GF-D8 (cell line): ENCODE measurements around the gene MAP2K7.
"Not testable (repeated sequence)": the region's sequence is repeated elsewhere in the genome, so short reads cannot be mapped to it uniquely, and the experiment has no call there.

Experiments used
- DNase-seq: peaks from one replicate; lab custom pipeline; 2025; lab: John Stamatoyannopoulos, UW

MAP2K7 gene

DNA sequence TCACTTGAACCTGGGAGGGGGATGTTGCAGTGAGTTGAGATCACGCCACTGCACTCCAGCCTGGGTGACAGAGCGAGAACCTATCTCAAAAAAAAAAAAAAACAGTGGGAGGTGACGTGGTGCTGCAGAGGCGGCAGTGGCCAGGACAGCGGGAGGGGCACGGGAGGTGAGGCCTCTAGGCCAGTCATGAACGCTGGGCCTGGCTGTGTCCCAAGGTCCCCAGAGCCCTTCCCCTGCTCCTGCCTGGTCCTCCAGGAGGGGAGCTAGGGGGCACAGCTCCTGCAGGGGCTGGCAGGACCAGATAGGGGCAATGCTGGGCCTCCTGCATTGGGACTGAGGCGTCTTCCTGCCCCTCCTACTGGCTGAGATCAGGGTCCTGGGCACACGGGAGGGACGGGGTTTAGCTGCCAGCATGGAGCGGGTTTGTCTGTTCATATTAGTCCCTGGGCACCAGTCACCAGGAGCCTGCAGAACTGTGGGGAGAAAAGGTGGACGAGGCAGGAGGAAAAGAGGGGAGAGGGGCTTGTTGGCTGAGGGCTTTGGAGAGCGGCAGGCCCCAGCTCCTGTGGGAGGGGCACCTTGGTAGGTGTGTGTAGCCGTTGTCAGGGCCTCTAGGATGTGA is 4.5 kb downstream of the MAP2K7 start:
- no peak for DNase-seq

GRCh38 chr19:7908742-7909461 is 5.2 kb downstream of the MAP2K7 start:
- DNase-seq = no peak

DNA sequence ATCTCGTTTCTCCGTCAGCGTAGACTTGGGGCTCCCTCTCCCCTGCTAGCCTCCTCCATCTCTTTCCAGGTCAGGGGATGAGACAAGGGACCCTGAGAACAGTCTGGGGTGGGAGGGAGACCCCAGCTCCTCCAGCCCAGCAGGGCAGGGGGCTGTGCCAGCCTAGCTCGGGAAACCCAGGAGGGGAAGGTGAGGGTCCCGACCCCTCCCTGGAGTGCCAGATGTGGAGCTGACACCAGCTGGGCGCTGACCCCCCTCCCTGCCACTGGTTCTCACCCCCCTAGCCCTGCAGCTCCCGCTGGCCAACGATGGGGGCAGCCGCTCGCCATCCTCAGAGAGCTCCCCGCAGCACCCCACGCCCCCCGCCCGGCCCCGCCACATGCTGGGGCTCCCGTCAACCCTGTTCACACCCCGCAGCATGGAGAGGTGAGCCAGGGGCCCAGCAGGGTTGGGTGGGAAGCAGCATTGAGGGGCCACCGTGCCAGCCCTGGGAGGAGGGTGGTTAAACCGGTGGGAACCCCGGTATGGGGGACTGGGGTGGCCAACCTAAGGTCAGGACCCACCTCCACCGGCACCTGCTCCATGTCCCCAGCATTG is 5.9 kb downstream of the MAP2K7 start:
- DNase-seq = no peak

DNA sequence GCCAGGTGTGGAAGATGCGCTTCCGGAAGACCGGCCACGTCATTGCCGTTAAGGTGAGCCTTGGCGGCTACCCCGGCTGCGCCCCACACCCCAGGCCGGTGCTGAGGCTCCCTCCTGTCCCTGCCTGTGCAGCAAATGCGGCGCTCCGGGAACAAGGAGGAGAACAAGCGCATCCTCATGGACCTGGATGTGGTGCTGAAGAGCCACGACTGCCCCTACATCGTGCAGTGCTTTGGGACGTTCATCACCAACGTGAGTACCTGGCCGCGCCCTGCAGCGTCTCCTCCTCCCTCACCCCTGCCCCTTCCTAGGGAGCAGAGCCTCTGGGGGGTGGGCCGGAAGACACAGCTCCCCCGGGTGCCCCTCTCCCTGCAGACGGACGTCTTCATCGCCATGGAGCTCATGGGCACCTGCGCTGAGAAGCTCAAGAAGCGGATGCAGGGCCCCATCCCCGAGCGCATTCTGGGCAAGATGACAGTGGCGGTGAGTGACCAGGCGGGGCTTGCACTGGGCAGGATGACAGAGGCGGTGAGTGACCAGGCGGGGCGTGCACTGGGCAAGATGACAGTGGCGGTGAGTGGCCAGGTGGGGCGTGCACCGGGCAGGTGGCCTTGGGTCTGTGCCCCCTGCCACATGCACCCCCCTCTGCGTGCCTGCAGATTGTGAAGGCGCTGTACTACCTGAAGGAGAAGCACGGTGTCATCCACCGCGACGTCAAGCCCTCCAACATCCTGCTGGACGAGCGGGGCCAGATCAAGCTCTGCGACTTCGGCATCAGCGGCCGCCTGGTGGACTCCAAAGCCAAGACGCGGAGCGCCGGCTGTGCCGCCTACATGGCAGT is 6.9 kb downstream of the MAP2K7 start:
- DNase-seq = no peak

DNA sequence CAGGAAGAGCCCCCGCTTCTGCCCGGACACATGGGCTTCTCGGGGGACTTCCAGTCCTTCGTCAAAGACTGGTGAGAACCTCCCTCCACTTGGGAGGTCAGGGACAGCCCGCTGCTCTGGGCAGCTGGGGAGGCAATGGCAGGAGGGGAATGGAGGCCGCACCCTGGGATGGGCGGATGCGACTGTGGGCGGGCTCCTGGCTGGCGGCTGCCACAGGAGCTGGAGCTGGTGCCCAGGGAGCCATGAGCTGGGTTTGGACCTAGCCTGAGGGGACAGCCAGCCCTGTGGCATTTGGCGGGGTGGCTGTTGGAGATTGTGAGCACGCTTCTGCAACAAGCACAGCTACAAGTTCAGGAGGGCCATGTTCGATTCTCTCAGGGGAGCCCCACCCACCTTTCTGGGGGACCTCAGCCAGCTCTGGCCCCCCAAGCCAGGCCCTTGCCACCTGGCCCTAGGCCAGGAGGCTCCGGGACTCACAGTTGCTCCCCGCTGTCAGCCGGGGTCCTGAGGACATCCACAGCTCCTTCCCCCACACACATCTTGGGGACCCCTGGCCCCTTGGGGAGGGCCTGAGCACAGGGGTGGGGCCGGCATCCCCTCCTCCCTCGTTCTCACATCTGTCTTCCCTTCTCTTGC is 7.9 kb downstream of the MAP2K7 start:
- DNase-seq = no peak

DNA sequence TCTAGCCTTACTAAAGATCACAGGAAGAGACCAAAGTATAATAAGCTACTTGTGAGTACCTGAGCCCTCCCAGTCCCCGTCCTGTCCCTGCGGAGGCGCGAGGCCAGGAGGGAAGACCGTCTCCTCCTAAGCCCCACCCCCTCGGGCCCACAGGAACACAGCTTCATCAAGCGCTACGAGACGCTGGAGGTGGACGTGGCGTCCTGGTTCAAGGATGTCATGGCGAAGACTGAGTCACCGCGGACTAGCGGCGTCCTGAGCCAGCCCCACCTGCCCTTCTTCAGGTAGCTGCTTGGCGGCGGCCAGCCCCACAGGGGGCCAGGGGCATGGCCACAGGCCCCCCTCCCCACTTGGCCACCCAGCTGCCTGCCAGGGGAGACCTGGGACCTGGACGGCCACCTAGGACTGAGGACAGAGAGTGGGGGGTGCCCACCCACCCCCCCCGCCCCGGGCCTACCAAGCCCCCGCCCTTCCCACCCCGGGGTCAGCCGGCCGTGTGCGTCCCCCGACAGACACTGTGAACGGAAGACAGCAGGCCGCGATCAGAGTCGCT is 8.5 kb downstream of the MAP2K7 start:
- DNase-seq = no peak

DNA sequence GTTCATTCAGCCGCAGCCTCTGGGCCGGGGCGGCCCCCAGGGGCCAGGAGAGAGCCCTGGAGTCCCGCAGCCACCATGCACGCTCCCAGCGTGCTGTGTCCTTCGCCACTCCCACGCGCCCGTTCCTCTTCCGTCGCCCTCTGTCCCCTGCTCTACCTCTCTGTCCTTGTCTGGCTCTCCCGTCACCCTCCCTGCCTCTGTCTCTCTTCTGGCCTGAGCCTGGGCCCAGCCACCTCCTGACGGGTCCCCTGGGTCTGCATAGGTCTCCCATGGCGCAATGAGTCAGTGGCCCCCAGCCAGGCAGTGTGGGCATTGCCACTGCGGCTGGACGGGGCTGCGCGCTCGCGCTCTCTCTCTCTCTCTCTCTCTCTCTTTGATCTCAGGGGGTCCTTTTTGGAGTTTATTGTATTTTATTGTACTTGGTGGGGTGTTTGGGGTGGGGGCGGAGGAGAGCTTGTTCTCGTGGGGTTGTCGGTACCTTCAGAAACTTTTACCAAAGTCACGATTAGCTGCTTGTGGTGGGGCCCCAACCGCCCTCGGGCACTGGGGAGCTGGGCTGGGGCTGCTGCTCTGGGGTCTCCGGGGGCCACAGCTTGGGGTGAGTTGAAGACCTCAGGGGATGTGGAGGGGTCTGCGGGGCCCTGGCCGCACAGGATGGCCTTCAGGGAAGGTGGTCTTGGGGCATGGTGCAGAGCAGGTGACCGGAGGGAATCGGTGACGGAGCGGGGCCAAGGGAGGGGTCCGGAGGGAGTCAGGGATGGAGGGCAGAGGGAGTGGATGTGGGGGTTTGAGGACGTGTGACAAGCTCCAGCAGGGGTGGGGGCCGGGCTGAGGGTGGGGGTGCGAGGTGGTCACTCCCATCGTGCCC is 9.3 kb downstream of the MAP2K7 start:
- DNase-seq = no peak

DNA sequence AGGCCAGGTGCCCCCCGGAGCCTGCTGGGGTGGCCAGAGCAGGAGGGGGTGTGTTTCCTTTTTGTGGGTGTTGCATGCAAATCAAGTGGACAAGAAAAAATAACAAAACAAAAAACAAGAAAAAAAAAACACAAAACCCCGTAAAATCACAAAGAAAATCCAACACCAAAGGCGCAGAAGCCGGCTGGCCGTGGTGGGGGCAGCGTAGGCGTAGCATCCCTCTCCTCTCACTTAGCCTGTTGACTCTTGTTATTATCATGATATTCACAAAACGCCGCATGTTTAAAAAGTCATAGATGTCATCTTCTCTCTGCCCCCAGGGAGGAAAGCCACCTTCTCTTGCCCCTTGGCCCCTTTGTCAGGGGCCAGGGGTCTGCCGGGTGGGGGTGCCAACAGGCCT is 10.0 kb downstream of the MAP2K7 start:
- DNase-seq = no peak

DNA sequence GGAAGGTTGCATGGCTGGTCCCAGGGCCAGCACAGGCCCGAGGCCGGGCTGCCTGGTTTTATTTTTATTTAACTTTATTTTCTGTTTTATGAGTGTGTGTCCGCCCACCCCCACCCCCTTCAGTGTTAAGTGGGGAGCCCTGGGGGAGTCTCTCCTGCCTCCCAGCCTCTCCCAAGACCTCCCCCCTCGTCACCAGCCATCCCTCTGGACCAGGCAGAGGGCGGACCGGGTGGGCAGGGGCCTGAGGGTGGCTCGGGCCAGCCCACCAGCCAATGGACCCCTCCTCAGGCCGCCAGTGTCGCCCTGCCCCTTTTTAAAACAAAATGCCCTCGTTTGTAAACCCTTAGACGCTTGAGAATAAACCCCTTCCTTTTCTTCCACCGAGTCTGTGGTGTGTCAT is 10.4 kb downstream of the MAP2K7 start:
- DNase-seq = no peak

- no peak for DNase-seq
These were observed 10.9 kb downstream of the MAP2K7 start, which contains the start of gene TGFBR3L for GRCh38 chr19:7914598-7915045. TSS of gene TGFBR3L (plus strand) at chr19:7914830.

DNA sequence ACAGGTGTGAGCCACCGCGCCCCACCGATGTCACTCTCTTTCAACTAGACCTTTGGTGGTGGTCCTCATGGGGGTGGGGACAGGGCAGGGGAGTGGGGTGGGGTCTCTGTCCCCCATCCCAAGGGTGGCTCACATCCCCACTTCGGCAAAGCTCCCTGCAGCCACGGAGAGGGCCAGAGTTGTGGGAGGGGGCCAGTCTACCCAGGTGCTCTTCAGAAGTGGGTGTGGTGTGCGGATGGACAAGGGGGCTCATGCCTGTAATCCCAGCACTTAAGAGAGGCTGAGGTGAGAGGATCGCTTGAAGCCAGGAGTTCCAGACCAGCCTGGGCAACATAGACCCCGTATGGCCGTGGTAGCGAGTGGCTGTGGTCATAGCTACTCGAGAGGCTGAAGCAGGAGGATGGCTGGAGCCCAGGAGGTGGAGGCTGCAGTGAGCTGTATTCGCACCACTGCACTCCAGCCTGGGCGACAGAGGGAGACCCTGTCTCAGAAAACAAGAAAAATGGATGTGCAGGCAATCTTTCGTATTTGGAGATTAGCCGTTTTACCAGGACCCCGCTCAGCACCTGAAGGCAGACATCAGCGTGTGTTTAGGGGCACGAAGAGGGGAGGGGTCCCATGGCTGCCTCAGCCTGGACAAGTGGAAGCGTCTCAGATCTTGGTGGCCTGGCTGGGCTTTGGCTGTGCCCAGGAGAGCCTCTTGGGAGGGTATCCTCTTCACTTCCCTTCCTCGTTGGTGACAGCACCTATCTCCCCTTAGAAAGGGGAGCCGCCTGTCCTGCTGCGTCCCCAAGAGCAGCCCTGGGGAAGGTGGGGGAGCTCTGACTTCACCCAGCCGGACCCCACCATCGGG is 11.8 kb downstream of the MAP2K7 start:
- no peak for DNase-seq

- peak; percentile 11 for DNase-seq
These were observed 12.7 kb downstream of the MAP2K7 start for GRCh38 chr19:7916103-7916954.

DNA sequence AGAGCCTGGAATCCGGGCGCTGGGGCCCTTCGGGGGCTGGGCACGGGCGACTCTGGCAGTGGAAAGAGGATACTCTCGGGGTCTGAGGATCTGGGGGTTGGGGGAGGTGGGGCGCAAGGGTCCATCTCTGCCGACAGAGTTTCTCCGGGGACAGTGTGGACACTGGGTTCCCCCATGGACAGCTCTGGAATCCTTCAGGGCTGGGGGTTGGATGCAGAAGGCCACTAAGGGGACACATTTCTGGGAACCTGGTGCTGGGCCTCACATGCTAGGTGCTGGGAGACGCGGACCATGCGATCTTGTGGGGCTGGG is 13.2 kb downstream of the MAP2K7 start:
- DNase-seq = no peak

DNA sequence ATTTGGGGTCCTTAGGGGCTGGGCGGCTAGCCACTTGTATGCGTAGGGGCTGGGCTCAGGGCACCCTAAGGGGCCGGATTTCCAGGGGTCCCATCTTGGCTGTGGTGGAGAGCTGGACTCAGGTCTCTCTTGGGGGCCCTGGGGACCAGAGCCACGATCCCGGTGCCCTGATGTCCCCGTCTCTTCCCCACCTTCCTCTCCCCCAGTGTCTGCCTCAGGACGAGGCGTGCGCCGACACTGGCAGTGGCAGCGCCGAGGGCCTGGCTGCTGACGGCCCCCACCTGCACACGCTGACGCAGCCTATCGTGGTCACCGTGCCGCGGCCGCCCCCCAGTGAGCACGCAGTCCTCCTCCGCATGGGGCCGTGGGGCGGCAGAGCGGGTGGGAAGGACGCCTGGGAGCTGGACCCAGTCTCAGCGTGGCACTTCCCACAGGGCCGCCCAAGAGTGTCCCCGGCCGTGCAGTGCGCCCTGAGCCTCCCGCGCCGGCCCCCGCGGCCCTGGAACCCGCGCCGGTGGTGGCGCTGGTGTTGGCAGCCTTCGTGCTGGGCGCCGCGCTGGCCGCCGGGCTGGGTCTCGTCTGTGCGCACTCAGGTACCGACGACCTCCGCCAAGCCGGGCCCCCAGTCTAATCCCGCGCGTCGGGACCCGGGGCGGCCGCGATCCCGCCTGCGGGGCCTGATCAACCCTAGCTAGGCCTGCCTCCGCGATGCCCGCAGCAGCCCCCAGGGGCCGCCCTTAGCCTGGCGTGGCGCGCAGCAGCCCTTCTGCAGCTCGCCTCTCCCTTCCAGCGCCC is 13.8 kb downstream of the MAP2K7 start:
- peak; percentile 6 for DNase-seq

DNA sequence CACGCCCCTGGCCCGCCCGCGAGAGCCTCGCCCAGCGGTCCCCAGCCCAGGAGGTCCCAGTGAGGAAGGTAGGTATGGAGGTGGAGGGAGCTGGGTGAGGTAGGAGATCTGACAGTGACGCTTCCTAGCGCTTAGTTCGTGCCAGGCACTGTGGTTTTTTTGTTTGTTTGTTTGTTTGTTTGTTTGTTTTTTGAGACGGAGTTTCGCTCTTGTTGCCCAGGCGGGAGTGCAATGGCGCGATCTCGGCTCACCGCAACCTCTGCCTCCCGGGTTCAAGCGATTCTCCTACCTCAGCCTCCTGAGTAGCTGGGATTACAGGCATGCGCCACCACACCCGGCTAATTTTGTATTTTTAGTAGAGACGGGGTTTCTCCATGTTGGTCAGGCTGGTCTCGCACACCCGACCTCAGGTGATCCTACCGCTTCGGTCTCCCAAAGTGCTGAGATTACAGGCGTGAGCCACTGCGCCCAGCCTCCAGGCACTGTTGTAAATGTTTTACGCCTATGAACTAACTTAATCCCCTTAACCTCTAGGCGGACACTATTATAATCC is 14.5 kb downstream of the MAP2K7 start:
- DNase-seq = not testable (repeated sequence)

DNA sequence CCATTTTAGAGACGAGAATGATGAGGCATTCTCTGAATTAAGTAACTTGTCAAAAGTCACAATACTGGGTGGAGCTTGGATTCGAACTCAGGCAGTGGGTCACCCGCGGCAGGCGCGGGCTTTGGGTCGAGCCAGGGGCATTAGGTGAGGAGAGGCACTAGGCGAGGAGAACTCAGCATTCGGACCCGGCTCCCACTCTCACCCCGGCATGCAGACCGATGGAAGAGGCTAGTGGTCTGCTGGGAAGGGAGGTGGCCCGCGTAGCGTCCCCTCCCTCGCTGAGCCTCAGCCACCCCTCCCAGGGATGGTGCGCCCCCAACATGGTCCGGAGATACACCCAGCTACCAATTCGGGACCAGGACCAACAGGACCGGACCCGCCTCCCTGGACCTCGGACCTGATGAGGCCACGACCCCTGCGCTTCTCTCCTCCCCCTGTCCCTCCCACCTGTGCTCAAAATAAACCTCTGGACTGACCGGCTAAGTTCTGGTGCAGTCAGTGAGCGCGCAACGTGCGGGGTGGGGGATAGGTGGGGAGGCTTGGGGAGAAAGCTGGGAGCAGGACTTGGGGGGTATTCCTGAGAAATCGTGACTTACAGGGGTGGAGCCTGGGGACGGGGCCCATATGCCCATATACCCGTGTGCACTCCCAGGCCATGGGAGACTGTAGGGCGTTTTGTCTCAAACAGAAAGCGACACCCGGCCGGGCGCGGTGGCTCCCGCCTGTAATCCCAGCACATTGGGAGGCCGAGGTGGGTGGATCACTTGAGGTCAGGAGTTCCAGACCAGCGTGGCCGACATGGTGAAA is 15.1 kb downstream of the MAP2K7 start:
- DNase-seq = no peak
